ENCODE results near the gene BDKRB1. TPM values are rescaled to one million over a fixed set of nuclear protein-coding genes. Genes with fewer than 3 reads are reported as not detected.
A peak's percentile ranks its signal among the peaks of the same experiment; 100 is the strongest.

The BDKRB1 gene
- total RNA-seq, 4 donors from 2014 or later: 2.2 to 3.4 (median 2.8) TPM

DNA sequence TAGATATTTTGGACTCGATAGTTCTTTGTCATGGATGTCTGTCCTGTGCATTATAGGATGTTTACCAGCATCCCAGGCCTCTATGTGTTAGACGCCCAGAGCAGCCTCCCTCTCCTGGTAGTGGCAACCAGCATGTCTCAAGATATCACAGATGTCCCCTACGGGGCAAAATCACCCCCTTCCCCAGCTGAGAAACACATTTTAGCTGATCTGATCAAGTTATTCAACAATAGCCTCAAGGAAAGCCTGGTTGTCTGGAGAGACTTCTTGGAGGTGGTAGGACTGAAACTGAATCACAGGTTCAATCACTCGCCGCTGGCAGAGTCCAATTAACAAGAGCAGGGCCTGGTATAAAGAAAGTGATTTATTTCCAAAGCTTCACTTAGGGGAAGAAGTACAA, 17.6 kb downstream of the BDKRB1 start:
- peaks cover 0 to 16% (median 0%) of the 10 kb centered on the region in 4 donors for H3K4me1 ChIP-seq
- TF ChIP-seq, protein P1, sequence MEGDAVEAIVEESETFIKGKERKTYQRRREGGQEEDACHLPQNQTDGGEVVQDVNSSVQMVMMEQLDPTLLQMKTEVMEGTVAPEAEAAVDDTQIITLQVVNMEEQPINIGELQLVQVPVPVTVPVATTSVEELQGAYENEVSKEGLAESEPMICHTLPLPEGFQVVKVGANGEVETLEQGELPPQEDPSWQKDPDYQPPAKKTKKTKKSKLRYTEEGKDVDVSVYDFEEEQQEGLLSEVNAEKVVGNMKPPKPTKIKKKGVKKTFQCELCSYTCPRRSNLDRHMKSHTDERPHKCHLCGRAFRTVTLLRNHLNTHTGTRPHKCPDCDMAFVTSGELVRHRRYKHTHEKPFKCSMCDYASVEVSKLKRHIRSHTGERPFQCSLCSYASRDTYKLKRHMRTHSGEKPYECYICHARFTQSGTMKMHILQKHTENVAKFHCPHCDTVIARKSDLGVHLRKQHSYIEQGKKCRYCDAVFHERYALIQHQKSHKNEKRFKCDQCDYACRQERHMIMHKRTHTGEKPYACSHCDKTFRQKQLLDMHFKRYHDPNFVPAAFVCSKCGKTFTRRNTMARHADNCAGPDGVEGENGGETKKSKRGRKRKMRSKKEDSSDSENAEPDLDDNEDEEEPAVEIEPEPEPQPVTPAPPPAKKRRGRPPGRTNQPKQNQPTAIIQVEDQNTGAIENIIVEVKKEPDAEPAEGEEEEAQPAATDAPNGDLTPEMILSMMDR (IDR thresholded peaks at IDR 0.05): no peak
- no peak for TF ChIP-seq POLR2A (IDR thresholded peaks at IDR 0.05)
- no peak overlapping the region for H3K27ac ChIP-seq
- no peaks in the 10 kb centered on the region for H3K36me3 ChIP-seq
- H3K4me3 ChIP-seq: no peak overlapping the region
- no peak for DNase-seq
- peaks cover 0 to 16% (median 3%) of the 10 kb centered on the region in 4 donors for H3K9me3 ChIP-seq
- H3K27me3 ChIP-seq: no peaks in the 10 kb centered on the region

DNA sequence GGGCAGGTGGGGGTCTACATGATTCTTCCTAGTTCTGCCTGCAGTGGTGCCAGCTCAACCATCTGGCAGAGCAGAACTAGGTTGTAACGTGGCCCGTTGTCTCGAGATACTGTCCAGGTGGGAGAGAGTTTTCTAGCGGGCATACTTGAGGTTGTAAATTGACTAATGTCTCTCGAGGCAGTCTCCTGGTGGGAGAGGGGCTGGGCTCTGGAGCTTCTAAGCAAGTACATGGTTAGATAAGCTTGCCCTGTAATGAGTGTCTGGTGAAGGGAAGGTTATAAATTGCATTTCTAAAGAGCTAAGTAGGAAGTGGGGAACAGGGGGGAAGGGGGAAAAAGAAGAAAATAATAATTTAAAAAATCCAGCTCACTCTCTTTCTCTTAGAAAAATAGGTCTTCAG, 18.1 kb downstream of the BDKRB1 start:
- no peak for DNase-seq
- Histone ChIP-seq H3K4me1 (peaks cover 0 to 16% (median 0%) of the 10 kb centered on the region in 4 donors), H3K36me3 (no peaks in the 10 kb centered on the region), H3K4me3 (no peak overlapping the region), H3K27ac (no peak overlapping the region), H3K9me3 (peaks cover 0 to 16% (median 3%) of the 10 kb centered on the region in 4 donors), H3K27me3 (no peaks in the 10 kb centered on the region)
- no peak for TF ChIP-seq POLR2A (IDR thresholded peaks at IDR 0.05)
- TF ChIP-seq, protein P1 (IDR thresholded peaks at IDR 0.05): no peak

DNA sequence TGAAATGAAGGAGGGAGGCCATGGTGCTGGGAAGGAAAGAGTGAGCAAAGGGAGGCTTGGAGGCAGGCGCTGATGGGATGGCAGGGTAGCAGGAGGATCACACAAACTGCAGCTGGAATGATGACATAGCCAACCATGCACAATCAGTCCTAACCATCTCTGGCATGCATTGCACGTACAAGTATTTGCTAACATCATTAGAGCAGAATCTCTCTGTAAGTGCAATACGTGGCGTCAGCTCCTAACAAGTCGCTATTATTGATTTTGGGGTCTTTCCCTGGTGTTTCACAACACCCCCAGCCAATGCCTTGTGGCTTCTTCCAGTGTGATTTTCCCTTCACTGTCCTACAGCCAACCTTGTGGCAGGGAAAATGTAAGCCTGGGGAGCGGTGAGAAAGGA, 18.5 kb downstream of the BDKRB1 start:
- H3K4me1 ChIP-seq: peaks cover 0 to 16% (median 0%) of the 10 kb centered on the region in 4 donors
- no peak overlapping the region for H3K4me3 ChIP-seq
- no peaks in the 10 kb centered on the region for H3K36me3 ChIP-seq
- H3K27me3 ChIP-seq: no peaks in the 10 kb centered on the region
- H3K27ac ChIP-seq: peak overlapping the region in 1 of 4 donors; percentile 22
- TF ChIP-seq, protein P1 (IDR thresholded peaks at IDR 0.05): no peak
- no peak for TF ChIP-seq POLR2A (IDR thresholded peaks at IDR 0.05)
- DNase-seq: no peak
- peaks cover 0 to 16% (median 3%) of the 10 kb centered on the region in 4 donors for H3K9me3 ChIP-seq

DNA sequence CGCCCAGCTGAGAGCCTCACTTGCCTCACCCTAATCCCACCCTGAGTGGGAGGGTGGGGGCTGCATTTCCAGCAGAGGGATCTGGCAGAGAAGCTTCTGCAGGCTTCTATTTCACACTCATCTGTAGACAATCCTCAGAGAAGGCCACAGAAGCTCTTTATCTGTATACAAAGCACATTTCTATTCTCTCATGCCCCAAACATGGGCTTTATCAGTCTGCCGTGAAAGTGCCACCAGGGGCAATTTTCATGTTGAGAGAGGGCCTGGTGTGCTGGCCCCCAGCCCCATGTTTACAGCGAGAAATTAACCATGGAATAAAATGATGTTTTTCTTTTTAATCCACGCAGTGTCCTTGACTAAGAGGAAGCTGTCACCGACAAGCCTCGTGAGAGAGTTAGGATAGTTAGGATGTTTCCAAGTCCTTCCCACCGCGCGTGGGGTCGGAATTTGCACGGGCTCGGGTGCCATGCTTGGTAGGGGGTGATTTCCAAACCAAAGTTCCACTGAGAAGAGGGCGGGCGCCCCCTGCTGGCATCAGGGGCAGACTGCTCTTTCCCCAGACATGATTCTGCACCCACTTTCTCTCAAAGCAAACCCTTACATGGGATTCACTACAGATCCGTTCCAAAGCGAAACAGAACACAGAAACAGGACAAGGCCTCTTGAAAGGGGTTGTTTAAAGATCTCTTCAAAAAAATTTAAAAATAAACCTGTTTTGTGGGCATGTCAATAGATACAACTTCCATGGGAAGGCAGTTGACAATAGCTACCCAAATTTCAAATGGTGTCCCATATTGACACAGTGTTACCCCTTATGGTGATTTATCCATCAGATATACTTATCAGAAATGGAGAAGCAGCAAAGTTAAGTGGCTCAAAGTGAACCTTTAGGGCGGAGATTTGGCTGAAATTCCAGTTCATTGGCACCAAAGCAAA, 19.4 kb downstream of the BDKRB1 start:
- Histone ChIP-seq H3K9me3 (peaks cover 0 to 16% (median 3%) of the 10 kb centered on the region in 4 donors), H3K36me3 (no peaks in the 10 kb centered on the region), H3K4me3 (no peak overlapping the region), H3K27me3 (no peaks in the 10 kb centered on the region), H3K27ac (peak overlapping the region in 2 of 4 donors; percentile 22 to 24), H3K4me1 (peaks cover 0 to 16% (median 0%) of the 10 kb centered on the region in 4 donors)
- peak; percentile 38 to 84 (median 83) for DNase-seq
- TF ChIP-seq, protein P1 (IDR thresholded peaks at IDR 0.05): peak; percentile 47 to 91 (median 81)
- TF ChIP-seq POLR2A (IDR thresholded peaks at IDR 0.05): no peak

GRCh38 chr14:96277890-96278289, 21.9 kb downstream of the BDKRB1 start:
- Histone ChIP-seq H3K36me3 (peaks cover 0 to 6% (median 0%) of the 10 kb centered on the region in 3 donors), H3K27ac (no peak overlapping the region), H3K4me3 (no peak overlapping the region), H3K27me3 (no peaks in the 10 kb centered on the region), H3K4me1 (peaks cover 0 to 16% (median 0%) of the 10 kb centered on the region in 4 donors), H3K9me3 (peaks cover 0 to 11% (median 3%) of the 10 kb centered on the region in 4 donors)
- no peak for DNase-seq
- TF ChIP-seq, protein P1 (IDR thresholded peaks at IDR 0.05): no peak
- no peak for TF ChIP-seq POLR2A (IDR thresholded peaks at IDR 0.05)

All from Peyer's patch (tissue), 4 donors.